Measurements from ENCODE around the gene MPO.

DNA sequence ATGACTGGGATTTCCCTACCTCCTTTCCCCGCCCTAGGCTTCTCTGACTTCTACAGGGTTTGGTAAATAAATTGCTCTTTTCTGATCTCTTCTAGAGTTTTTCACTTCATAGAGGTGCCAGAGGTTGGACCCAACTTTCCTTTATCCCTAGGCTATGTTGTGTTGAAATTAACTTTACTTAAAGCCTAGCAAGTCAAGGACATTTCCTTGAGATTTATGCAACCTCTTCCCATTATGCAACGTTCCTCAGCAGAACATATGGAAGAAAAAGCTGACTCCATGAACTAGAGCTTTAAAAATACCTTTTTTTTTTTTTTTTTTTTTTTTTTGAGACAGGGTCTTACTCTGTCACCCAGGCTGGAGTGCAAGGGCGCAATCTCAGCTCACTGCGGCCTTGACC is 15.5 kb downstream of the MPO start:
- TF ChIP-seq ARNTL (CRISPR knock-in tag; IDR thresholded peaks at IDR 0.05; ENCODE audit: borderline replicate concordance, low read depth) (no peak), CSDC2 (CRISPR knock-in tag; IDR thresholded peaks at IDR 0.05) (no peak), ZNF565 (CRISPR knock-in tag; conservative IDR thresholded peaks at IDR 0.05; ENCODE audit: low read depth) (no peak), ESRRG (CRISPR knock-in tag; IDR thresholded peaks at IDR 0.05) (no peak), OSR1 (CRISPR knock-in tag; IDR thresholded peaks at IDR 0.05) (no peak), ZC3H10 (CRISPR knock-in tag; IDR thresholded peaks at IDR 0.05) (no peak), ZFP3 (CRISPR knock-in tag; IDR thresholded peaks at IDR 0.05) (no peak), TOX (CRISPR knock-in tag; IDR thresholded peaks at IDR 0.05; ENCODE audit: borderline replicate concordance) (no peak)
- TF ChIP-seq, protein P1, sequence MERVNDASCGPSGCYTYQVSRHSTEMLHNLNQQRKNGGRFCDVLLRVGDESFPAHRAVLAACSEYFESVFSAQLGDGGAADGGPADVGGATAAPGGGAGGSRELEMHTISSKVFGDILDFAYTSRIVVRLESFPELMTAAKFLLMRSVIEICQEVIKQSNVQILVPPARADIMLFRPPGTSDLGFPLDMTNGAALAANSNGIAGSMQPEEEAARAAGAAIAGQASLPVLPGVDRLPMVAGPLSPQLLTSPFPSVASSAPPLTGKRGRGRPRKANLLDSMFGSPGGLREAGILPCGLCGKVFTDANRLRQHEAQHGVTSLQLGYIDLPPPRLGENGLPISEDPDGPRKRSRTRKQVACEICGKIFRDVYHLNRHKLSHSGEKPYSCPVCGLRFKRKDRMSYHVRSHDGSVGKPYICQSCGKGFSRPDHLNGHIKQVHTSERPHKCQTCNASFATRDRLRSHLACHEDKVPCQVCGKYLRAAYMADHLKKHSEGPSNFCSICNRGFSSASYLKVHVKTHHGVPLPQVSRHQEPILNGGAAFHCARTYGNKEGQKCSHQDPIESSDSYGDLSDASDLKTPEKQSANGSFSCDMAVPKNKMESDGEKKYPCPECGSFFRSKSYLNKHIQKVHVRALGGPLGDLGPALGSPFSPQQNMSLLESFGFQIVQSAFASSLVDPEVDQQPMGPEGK (CRISPR knock-in tag; IDR thresholded peaks at IDR 0.05; ENCODE audit: borderline replicate concordance): no peak
- TF ChIP-seq, protein P2, sequence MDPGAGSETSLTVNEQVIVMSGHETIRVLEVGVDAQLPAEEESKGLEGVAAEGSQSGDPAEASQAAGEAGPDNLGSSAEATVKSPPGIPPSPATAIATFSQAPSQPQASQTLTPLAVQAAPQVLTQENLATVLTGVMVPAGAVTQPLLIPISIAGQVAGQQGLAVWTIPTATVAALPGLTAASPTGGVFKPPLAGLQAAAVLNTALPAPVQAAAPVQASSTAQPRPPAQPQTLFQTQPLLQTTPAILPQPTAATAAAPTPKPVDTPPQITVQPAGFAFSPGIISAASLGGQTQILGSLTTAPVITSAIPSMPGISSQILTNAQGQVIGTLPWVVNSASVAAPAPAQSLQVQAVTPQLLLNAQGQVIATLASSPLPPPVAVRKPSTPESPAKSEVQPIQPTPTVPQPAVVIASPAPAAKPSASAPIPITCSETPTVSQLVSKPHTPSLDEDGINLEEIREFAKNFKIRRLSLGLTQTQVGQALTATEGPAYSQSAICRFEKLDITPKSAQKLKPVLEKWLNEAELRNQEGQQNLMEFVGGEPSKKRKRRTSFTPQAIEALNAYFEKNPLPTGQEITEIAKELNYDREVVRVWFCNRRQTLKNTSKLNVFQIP (CRISPR knock-in tag; IDR thresholded peaks at IDR 0.05; ENCODE audit: borderline replicate concordance, low read depth): no peak

Data from SK-N-SH treated with all-trans-retinoic acid at 6 μM for 48 hours (cell line).